ENCODE results near the gene GRWD1.

DNA sequence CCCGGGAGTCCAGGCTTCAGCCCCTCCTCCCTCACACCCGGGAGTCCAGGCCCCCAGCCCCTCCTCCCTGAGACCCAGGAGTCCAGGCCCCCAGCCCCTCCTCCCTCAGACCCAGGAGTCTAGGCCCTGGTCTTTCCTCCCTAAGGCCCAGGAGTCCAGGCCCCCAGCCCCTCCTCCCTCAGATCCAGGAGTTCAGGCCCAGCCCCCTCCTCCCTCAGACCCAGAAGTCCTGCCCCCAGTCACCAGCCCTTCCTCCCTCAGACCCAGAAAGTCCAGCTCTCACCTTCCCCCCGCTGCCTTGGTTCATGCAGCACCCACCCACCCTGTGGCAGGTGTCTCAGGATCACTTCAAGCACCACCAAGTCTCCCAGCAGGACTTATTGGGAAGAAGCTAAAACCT is 37.5 kb downstream of the GRWD1 start:
- no peak for TF ChIP-seq EZH2phosphoT487 (IDR thresholded peaks at IDR 0.05; ENCODE audit: low read depth, severe bottlenecking, unreplicated experiment)
- TF ChIP-seq, protein P1, sequence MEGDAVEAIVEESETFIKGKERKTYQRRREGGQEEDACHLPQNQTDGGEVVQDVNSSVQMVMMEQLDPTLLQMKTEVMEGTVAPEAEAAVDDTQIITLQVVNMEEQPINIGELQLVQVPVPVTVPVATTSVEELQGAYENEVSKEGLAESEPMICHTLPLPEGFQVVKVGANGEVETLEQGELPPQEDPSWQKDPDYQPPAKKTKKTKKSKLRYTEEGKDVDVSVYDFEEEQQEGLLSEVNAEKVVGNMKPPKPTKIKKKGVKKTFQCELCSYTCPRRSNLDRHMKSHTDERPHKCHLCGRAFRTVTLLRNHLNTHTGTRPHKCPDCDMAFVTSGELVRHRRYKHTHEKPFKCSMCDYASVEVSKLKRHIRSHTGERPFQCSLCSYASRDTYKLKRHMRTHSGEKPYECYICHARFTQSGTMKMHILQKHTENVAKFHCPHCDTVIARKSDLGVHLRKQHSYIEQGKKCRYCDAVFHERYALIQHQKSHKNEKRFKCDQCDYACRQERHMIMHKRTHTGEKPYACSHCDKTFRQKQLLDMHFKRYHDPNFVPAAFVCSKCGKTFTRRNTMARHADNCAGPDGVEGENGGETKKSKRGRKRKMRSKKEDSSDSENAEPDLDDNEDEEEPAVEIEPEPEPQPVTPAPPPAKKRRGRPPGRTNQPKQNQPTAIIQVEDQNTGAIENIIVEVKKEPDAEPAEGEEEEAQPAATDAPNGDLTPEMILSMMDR (IDR thresholded peaks at IDR 0.05; ENCODE audit: poor library complexity) = no peak
